ENCODE measurements around the gene ORMDL1. TPM values are rescaled to one million over a fixed set of nuclear protein-coding genes. Genes with fewer than 3 reads are reported as not detected.

ORMDL1 gene
- total RNA-seq, 3 donors from 2014 or later (not counting 1 experiment from before 2014, with no cell fraction given) = 83.1 to 103 (median 101) TPM

- no peak for TF ChIP-seq CTCF (IDR thresholded peaks at IDR 0.05)
- ATAC-seq = no peak
These were observed 35.2 kb upstream of the ORMDL1 start for GRCh38 chr2:189819297-189819704.

GRCh38 chr2:189818249-189819038, 34.3 kb upstream of the ORMDL1 start:
- no peak overlapping the region for H3K27ac ChIP-seq (ENCODE audit: low read length)
- H3K27me3 ChIP-seq (ENCODE audit: control insufficient read depth, insufficient read depth, low read length) = no peaks in the 10 kb centered on the region
- ATAC-seq = no peak
- Mint-ChIP-seq H3K27ac (no peak overlapping the region), H3K4me1 (no peaks in the 10 kb centered on the region), H3K4me3 (no peak overlapping the region), H3K27me3 (ENCODE audit: low read depth in 2 of 2) (no peaks in the 10 kb centered on the region), H3K9me3 (no peaks in the 10 kb centered on the region), H3K36me3 (peaks cover 7% of the 10 kb centered on the region)
- intact Hi-C loops (cut with micrococcal nuclease) = no loop called here
- no peak overlapping the region for H3K4me3 ChIP-seq (ENCODE audit: low read length)
- H3K36me3 ChIP-seq (ENCODE audit: control insufficient read depth, insufficient read depth, low read length) = peaks cover 23% of the 10 kb centered on the region
- WGBS (ENCODE audit: insufficient coverage) = no CpG with 5 or more reads among the region's 3 CpGs
- TF ChIP-seq CTCF (IDR thresholded peaks at IDR 0.05) = no peak
- H3K4me1 ChIP-seq (ENCODE audit: control insufficient read depth, insufficient read depth, low read length) = no peaks in the 10 kb centered on the region
- no peaks in the 10 kb centered on the region for H3K9me3 ChIP-seq (ENCODE audit: control insufficient read depth, insufficient read depth, low read length)
- DNase-seq = no peak

More at GRCh38 chr2:189819297-189819704, 35.2 kb upstream of the ORMDL1 start:
- no peak for DNase-seq
- H3K4me3 ChIP-seq (ENCODE audit: low read length) = no peak overlapping the region
- peaks cover 7% of the 10 kb centered on the region for H3K36me3 Mint-ChIP-seq
- no peak overlapping the region for H3K4me3 Mint-ChIP-seq
- H3K4me1 ChIP-seq (ENCODE audit: control insufficient read depth, insufficient read depth, low read length) = no peaks in the 10 kb centered on the region
- H3K27me3 ChIP-seq (ENCODE audit: control insufficient read depth, insufficient read depth, low read length) = no peaks in the 10 kb centered on the region
- no peaks in the 10 kb centered on the region for H3K9me3 Mint-ChIP-seq
- no peaks in the 10 kb centered on the region for H3K27me3 Mint-ChIP-seq (ENCODE audit: low read depth in 2 of 2)
- H3K27ac Mint-ChIP-seq = no peak overlapping the region
- intact Hi-C loops (cut with micrococcal nuclease) = no loop called here
- 100% methylated on average over 1 of the region's 1 CpG for WGBS (ENCODE audit: insufficient coverage)
- no peaks in the 10 kb centered on the region for H3K9me3 ChIP-seq (ENCODE audit: control insufficient read depth, insufficient read depth, low read length)
- peaks cover 23% of the 10 kb centered on the region for H3K36me3 ChIP-seq (ENCODE audit: control insufficient read depth, insufficient read depth, low read length)
- no peak overlapping the region for H3K27ac ChIP-seq (ENCODE audit: low read length)
- H3K4me1 Mint-ChIP-seq = no peaks in the 10 kb centered on the region

- H3K4me3 Mint-ChIP-seq = no peak overlapping the region
- H3K27me3 ChIP-seq (ENCODE audit: control insufficient read depth, insufficient read depth, low read length) = no peaks in the 10 kb centered on the region
- H3K4me3 ChIP-seq (ENCODE audit: low read length) = no peak overlapping the region
- H3K27ac Mint-ChIP-seq = no peak overlapping the region
- no peaks in the 10 kb centered on the region for H3K27me3 Mint-ChIP-seq (ENCODE audit: low read depth in 2 of 2)
- WGBS (ENCODE audit: insufficient coverage) = 82% methylated on average over 2 of the region's 3 CpGs
- no peaks in the 10 kb centered on the region for H3K36me3 Mint-ChIP-seq
- H3K4me1 ChIP-seq (ENCODE audit: control insufficient read depth, insufficient read depth, low read length) = no peaks in the 10 kb centered on the region
- no peak for TF ChIP-seq CTCF (IDR thresholded peaks at IDR 0.05)
- no peak overlapping the region for H3K27ac ChIP-seq (ENCODE audit: low read length)
- ATAC-seq = no peak
- peaks cover 0 to 4% of the 10 kb centered on the region in 2 donors for H3K4me1 Mint-ChIP-seq
- H3K9me3 ChIP-seq (ENCODE audit: control insufficient read depth, insufficient read depth, low read length) = no peaks in the 10 kb centered on the region
- intact Hi-C loops (cut with micrococcal nuclease) = no loop called here
- no peak for DNase-seq
- no peaks in the 10 kb centered on the region for H3K9me3 Mint-ChIP-seq
- peaks cover 24% of the 10 kb centered on the region for H3K36me3 ChIP-seq (ENCODE audit: control insufficient read depth, insufficient read depth, low read length)
These were observed 19.3 kb upstream of the ORMDL1 start for GRCh38 chr2:189803431-189803830.

Data from natural killer cell (primary cell).